Loucy (cell line): ENCODE data around the gene SAMD1.

Experiments
- H2AFZ ChIP-seq: fragments of 200-600 bp; sonication (generic); 2 replicates; pipeline ENCODE4 v1.6.0; 2016; ENCODE audit warnings: antibody characterized with exemption, mild to moderate bottlenecking, low read length, moderate library complexity
- H3F3A ChIP-seq: fragments of 200-600 bp; 2 replicates; pipeline ENCODE4 v1.6.0; 2016; ENCODE audit warnings: antibody characterized with exemption, low read depth, mild to moderate bottlenecking
- H3K27me3 ChIP-seq: fragments of 200-600 bp; sonication (generic); 2 replicates; pipeline ENCODE4 v1.6.1; 2014; ENCODE audit warnings: low read length, mild to moderate bottlenecking; ENCODE audit not compliant: insufficient read depth, poor library complexity, severe bottlenecking
- H3K36me3 ChIP-seq: fragments of 200-600 bp; sonication (generic); 2 replicates; pipeline ENCODE4 v1.6.1; 2016; ENCODE audit warnings: low read length; ENCODE audit not compliant: insufficient read depth
- H3K4me1 ChIP-seq: fragments of 200-600 bp; sonication (generic); 2 replicates; pipeline ENCODE4 v1.5.1; 2014; ENCODE audit warnings: low read length, mild to moderate bottlenecking; ENCODE audit not compliant: insufficient read depth, poor library complexity, severe bottlenecking
- H3K4me2 ChIP-seq: fragments of 200-600 bp; sonication (generic); 2 replicates; pipeline ENCODE4 v1.6.0; 2014; ENCODE audit warnings: antibody characterized with exemption, low read length, low read depth, mild to moderate bottlenecking; ENCODE audit not compliant: poor library complexity, severe bottlenecking
- H3K4me3 ChIP-seq: fragments of 200-600 bp; sonication (generic); 2 replicates; pipeline ENCODE4 v1.5.1; 2014; ENCODE audit warnings: low read length, mild to moderate bottlenecking, mixed read lengths; ENCODE audit not compliant: poor library complexity, severe bottlenecking
- H3K79me2 ChIP-seq: fragments of 200-600 bp; sonication (generic); 2 replicates; pipeline ENCODE4 v1.6.1; 2014; ENCODE audit warnings: low read length; ENCODE audit not compliant: insufficient read depth
- H3K9ac ChIP-seq: fragments of 200-600 bp; sonication (generic); 2 replicates; pipeline ENCODE4 v1.6.0; 2014; ENCODE audit warnings: mild to moderate bottlenecking, low read depth, low read length, moderate library complexity; ENCODE audit not compliant: poor library complexity, severe bottlenecking
- H3K9me2 ChIP-seq: fragments of 200-600 bp; sonication (generic); replicated peaks from 2 replicates; pipeline ENCODE4 v1.6.1; 2016; ENCODE audit warnings: low read depth, low read length, mixed read lengths
- H3K9me3 ChIP-seq: fragments of 200-600 bp; sonication (generic); 2 replicates; pipeline ENCODE4 v1.6.1; 2014; ENCODE audit warnings: mild to moderate bottlenecking, antibody characterized with exemption, low read length, low read depth; ENCODE audit not compliant: insufficient read depth
- H4K20me1 ChIP-seq: fragments of 200-600 bp; sonication (generic); 2 replicates; pipeline ENCODE4 v1.6.0; 2014; ENCODE audit warnings: antibody characterized with exemption, low read length, mild to moderate bottlenecking; ENCODE audit not compliant: insufficient read depth, poor library complexity, severe bottlenecking
- EZH2phosphoT487 ChIP-seq: fragments of 200-600 bp; IDR thresholded peaks from 2 replicates; pipeline ENCODE4 v1.6.1; 2018; ENCODE audit warnings: antibody characterized with exemption, mild to moderate bottlenecking, moderate library complexity, borderline replicate concordance
- TF ChIP-seq, protein P1 (sequence below): fragments of 200-600 bp; sonication (generic); conservative IDR thresholded peaks from 2 replicates; pipeline ENCODE4 v1.5.1; 2014; ENCODE audit warnings: mild to moderate bottlenecking, antibody characterized with exemption, low read length

The SAMD1 gene

DNA sequence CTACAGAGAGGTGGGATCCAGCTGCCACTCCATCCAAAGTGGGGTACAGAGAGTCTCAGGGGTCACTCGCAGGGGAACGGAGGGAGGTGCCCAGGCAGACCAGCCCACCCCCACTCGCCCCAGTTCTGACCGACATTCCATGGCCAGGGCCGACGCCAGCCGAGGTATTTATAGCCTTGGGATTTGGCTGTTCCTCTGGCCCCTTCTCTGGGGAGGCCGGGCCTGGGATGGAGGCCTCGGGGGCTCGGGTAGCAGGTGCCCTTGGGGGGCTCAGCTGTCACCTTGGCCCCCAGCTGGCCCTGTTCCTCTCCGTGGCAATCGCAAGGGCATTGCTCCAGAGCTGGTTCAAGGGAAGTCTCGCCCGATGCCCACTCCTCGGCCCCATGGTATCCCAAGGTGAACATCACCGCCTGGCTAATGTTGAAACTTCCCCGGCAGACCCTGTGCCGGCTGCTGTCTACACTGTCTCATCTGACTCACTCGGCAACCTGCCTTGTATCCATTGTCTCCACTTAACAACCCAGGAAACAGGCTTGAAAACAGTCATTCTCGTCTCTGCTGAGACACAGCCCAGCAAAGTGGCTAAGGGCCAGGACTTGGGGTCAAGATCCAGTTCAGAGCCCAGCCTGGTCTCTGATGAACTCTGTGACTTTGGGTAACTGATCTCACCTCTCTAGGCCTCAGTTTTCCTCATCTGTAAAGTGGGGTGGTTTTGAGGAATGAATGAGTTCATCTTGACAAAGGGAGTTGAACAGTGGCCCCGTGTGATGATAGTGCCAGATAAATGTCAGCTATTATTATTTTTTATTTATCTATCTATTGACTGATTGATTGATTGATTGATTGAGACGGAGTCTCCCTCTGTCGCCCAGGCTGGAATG, 17.3 kb upstream of the SAMD1 start:
- H4K20me1 ChIP-seq = no peaks in the 10 kb centered on the region
- H3K4me2 ChIP-seq = no peak overlapping the region
- peaks cover 11% of the 10 kb centered on the region for H3K4me1 ChIP-seq
- H3K79me2 ChIP-seq = peaks cover 4% of the 10 kb centered on the region; the same call in 1 of the 2 replicates
- no peak overlapping the region for H3K4me3 ChIP-seq
- H3K36me3 ChIP-seq = no peaks in the 10 kb centered on the region; the same call in 1 of the 2 replicates
- H3K27me3 ChIP-seq = no peaks in the 10 kb centered on the region
- TF ChIP-seq EZH2phosphoT487 = no peak
- TF ChIP-seq, protein P1, sequence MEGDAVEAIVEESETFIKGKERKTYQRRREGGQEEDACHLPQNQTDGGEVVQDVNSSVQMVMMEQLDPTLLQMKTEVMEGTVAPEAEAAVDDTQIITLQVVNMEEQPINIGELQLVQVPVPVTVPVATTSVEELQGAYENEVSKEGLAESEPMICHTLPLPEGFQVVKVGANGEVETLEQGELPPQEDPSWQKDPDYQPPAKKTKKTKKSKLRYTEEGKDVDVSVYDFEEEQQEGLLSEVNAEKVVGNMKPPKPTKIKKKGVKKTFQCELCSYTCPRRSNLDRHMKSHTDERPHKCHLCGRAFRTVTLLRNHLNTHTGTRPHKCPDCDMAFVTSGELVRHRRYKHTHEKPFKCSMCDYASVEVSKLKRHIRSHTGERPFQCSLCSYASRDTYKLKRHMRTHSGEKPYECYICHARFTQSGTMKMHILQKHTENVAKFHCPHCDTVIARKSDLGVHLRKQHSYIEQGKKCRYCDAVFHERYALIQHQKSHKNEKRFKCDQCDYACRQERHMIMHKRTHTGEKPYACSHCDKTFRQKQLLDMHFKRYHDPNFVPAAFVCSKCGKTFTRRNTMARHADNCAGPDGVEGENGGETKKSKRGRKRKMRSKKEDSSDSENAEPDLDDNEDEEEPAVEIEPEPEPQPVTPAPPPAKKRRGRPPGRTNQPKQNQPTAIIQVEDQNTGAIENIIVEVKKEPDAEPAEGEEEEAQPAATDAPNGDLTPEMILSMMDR = no peak
- H2AFZ ChIP-seq = no peak overlapping the region
- H3F3A ChIP-seq = no peaks in the 10 kb centered on the region
- no peaks in the 10 kb centered on the region for H3K9me2 ChIP-seq
- no peaks in the 10 kb centered on the region for H3K9me3 ChIP-seq
- H3K9ac ChIP-seq = no peak overlapping the region

DNA sequence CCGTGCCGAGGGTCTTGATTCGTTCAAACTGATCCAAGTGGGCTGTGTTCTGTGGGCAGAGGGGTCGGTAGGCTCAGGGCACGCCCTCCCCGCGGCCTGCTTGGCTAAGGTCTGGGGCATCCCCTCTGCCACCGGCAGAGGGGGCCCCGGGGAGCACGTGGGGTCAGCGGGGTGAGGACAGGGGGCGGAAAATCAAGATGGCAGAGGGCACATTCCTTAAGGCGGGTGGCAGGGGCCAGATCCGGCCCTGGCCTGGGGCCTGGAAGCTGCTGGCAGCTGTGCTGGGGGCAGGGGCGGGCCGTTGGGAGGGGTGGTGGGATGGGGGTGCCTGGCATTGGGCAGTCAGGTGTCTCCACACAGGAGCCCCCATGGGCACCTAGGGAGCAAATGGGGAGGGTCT, 16.3 kb upstream of the SAMD1 start:
- Histone ChIP-seq H3K4me3 (no peak overlapping the region), H3K9ac (no peak overlapping the region), H3K4me1 (peaks cover 2% of the 10 kb centered on the region), H4K20me1 (no peaks in the 10 kb centered on the region), H3F3A (no peaks in the 10 kb centered on the region), H3K9me2 (no peaks in the 10 kb centered on the region), H3K79me2 (no peaks in the 10 kb centered on the region), H3K36me3 (no peaks in the 10 kb centered on the region; the same call in 1 of the 2 replicates), H2AFZ (no peak overlapping the region), H3K27me3 (no peaks in the 10 kb centered on the region), H3K9me3 (no peaks in the 10 kb centered on the region), H3K4me2 (no peak overlapping the region)
- no peak for TF ChIP-seq EZH2phosphoT487
- TF ChIP-seq, protein P1 = no peak

DNA sequence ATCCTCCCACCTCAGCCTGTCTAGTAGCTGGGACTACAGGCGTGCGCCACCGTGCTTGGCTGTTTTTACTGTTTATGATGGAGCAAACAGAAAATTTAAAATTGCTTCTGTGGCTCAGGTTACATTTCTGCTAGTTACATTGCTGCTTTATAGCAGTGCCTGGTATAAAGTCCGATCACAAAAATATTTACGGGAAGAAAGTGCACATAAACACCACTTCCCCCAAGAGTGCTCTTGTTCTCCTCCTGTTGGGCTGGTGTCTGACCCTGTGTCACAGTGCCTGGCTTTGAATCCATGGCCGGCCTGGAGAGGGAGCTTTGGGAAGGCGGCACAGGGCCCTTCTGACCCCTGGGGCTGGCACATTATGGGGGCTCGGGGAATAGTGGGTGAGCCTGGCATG, 15.1 kb upstream of the SAMD1 start:
- no peak overlapping the region for H3K4me2 ChIP-seq
- no peaks in the 10 kb centered on the region; the same call in 1 of the 2 replicates for H3K36me3 ChIP-seq
- H3K9ac ChIP-seq = no peak overlapping the region
- H3K27me3 ChIP-seq = no peaks in the 10 kb centered on the region
- H2AFZ ChIP-seq = no peak overlapping the region
- no peaks in the 10 kb centered on the region for H3K79me2 ChIP-seq
- H3F3A ChIP-seq = no peaks in the 10 kb centered on the region
- H3K9me3 ChIP-seq = no peaks in the 10 kb centered on the region
- H4K20me1 ChIP-seq = no peaks in the 10 kb centered on the region
- TF ChIP-seq, protein P1 = no peak
- no peak for TF ChIP-seq EZH2phosphoT487
- no peak overlapping the region for H3K4me3 ChIP-seq
- no peaks in the 10 kb centered on the region for H3K4me1 ChIP-seq
- no peaks in the 10 kb centered on the region for H3K9me2 ChIP-seq
